Ammon's horn (tissue), 1 donor: ENCODE data around the gene SYNDIG1.

Experiments used
- DNase-seq: peaks from one replicate; pipeline ENCODE4 v3.0.0-alpha.2; 2016; ENCODE audit warnings: low spot score

The SYNDIG1 gene

GRCh38 chr20:24567508-24567907, 98.1 kb downstream of the SYNDIG1 start:
- no peak for DNase-seq

DNA sequence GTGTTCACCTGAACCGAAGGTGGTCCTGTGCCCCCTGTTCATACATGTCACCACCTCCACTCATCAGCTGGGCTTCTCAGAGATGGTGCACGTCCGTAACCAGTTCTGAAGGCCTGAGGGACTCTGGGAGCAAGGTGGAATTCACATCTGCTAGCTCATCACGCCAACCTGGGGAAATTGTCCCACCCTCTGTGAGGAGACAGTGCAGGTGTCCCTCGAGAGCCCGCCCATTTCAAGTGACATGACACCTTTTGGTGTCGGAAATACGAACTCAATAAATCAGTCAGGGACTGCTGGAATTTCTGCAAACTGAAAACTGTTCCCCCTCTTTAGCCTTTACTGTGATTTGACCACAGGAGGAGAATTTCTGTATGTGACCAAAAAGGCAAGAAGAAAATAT, 99.4 kb downstream of the SYNDIG1 start:
- no peak for DNase-seq

DNA sequence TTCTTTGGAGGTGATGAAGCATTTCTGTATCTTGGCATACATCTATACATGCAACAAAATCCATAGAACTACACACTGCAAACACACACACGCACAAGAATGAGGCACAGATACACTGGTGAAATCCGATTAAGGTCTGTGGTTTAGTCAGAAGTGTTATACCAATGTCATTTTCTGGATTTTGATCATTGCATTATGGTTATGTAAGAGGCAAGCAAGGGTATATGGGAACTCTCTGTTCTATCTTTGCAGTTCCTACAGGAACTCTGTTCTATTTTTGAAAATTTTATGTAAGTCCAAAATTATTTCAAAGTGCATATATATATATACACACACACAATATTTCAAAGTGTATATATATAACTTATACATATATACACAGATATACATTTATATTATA, 101.7 kb downstream of the SYNDIG1 start:
- no peak for DNase-seq

DNA sequence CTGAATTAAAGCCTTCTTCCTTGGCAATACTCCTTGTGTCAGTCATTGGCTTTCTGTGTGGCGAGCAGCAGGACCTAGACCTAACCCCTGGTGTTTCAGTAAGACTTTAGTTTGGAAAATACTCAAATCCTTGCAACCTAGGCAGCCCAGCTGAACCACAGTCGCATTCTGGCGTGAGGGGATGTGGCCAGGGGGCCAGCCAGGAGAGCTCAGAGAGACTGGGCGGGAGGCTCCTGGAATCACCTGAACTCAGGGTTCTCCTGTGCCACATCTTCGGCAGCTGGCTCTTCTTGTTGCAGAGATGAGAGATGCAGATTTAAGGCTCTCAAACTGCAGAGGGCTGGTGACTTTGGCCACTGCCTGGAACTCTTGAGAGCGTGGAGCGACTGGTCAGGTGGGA, 102.7 kb downstream of the SYNDIG1 start:
- no peak for DNase-seq

- peak; percentile 55 for DNase-seq
Measured at GRCh38 chr20:24572862-24573261, 103.4 kb downstream of the SYNDIG1 start.

GRCh38 chr20:24573557-24573956, 104.1 kb downstream of the SYNDIG1 start:
- DNase-seq: no peak

DNA sequence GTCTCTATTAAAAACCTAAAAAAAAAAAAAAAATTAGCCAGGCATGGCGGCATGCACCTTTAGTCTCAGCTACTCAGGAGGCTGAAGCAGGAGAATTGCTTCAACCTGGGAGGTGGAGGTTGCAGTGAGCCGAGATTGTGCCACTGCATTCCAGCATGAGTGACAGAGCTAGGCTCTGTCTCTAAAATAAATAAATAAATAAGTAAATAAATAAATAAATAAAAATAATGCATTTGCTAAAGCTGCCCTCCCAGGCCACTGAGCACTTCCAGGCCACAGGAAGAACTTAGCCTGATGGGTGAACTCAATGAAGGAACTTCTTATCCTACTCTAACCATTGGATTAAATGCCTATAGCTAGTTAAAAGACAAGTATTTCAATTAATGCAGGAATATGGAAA, 104.9 kb downstream of the SYNDIG1 start:
- DNase-seq: no peak

DNA sequence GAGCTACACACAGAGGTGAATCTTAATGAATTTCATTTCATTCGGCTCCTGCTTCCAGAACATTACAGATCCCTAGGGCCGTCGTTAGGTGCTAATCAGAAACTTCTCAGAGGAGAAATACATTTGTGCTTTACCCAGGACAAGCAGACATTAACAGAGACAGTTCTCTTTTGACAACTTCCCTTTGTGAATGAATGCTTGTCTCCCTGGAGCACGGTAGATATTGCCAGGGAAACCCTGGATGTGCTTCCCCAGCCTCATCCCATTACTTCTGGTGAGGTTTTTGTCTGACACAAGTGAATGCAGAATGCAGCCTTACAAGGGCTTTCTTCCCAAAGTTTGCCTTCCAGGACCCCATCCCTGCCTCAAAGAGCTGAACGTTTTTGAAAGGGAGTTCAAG, 105.4 kb downstream of the SYNDIG1 start:
- DNase-seq: no peak

- DNase-seq: no peak
Measured at GRCh38 chr20:24575811-24576210, 106.4 kb downstream of the SYNDIG1 start.

DNA sequence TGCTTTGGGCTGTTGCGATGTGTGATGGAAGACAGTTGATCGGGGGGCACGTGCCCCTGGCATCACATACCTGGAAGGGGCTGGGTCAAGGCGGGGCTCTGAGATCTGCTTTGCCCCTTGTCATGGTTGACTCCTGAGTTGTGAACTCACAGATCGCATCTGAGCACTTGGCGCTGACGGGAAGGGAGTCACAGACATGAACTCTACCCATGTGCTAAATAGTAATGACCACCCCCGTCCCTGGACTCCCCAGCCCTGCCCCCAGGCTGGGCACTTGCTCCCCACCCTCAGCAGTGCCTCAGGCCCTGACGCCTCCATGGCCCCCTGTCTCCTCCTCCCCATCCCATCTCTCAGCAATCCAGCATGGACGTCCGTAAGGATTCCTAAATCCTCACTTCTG, 107.0 kb downstream of the SYNDIG1 start:
- DNase-seq: no peak

DNA sequence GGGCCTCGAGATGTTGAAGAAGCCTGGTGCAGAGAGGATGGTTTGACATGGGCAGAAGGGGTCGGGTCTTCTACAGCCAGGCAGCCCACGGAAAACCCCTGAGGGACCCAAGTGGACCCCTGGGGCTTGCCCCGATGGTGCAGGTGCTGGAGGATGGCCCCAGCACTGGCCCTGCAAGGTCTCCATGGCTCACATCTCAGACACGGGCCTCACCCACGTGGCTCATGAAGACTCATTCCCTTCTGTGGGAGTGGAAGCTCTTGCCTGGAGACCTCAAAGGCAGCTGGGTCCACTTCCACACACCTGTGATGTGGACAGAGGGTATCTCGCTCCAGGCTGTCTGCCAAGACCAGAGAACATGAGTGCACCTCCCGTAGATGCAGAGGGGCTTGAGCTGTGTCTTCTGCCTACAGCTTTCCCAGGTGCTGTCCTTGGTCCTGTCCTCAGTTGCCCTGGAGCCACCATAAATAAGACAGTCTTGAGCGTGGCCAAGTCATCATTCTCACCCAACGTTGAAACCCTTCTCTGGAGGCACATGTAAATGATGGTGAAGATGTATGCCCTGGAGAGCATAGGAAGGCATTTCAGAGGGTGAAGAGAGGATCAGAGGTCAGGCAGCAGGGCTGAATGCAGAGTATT, 108.0 kb downstream of the SYNDIG1 start:
- no peak for DNase-seq

GRCh38 chr20:24578567-24579415, 109.4 kb downstream of the SYNDIG1 start:
- DNase-seq: no peak

DNA sequence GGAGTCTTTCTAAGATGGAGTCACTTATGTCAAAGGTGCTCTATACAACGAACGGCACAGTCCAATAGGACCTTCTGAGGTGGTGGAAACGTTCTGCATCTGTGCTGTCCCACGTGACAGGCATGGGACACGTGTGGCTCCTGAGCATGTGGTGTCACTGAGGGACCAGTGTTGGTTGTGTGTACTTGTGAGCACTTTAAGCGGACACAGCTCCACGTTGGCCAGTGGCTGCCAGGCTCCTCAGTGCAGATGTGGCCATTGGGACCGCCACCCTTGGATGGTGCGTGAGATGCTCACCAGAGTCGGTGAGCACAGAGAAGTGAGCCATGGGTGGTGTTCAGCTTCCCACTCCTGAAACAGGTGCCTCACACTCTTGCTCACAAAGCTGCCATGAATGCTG, 110.0 kb downstream of the SYNDIG1 start:
- DNase-seq: no peak

DNA sequence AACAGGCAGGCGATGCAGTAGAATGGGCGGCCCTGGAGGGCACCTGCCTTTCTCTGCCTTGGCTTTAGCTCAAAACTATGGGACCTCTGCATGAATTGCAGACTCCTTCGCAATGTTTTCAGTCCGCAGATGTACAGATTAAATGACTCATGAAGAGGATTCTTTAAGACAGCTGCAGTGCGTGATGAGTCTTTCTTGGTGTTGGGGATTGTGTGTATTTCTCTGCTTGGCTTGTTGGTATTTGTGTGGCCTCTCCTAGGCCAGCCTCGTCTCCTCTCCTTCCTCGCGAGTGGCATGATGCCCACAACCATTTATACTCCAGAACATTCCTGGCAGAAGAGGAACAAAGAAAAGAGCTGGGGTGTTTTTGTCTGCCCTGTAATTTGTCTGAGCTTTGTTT, 110.6 kb downstream of the SYNDIG1 start:
- no peak for DNase-seq

DNA sequence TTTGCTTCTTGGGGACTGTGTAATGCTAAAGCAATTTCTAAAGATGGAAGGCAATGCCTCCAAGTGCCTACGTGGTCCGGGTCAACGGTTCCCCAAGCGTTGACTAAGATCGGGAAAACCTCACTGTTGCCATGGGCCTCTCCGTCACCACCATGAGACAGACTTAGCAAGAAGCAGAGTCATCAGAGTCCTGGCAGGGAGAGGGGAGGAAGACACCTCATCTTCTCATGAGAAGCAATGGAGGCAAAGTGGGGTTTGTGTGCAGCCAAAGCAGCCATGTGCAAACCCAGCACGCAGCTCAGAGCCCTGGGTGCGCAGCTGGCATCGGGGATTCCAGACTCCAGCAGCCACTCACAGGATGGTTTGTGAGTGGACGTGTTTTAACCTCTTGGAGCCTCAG, 111.4 kb downstream of the SYNDIG1 start:
- DNase-seq: no peak

DNA sequence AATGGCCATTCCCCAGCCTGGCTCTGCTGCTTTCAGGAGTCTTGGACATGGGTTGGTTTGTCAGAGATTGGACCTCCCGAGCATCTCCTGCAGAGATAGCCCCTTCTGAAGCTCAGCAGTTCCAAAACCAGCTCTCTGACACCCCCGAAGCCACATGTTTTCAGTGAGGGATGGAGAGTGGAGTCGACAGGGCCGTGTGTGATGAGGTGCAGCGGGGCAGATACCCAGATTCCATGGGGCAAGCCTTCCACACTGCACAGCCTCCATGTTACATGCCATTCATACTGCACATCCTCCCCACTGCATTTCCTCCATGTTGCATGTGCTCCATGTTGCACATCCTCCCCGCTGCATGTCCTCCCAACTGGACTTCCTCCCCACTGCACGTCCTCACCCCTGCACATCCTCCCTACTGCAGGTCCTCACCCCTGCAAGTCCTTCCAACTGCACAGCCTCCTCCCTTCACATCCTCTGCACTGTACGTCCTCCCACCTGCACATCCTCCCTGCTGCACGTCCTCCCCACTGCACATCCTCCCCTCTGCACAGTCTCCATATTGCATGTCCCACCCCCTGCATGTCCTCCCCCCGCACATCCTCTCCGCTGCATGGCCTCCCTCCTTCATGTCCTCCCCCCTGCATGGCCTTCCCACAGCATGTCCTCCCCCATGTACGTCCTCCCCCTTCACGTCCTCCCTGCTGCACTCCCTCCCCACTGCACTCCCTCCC, 112.2 kb downstream of the SYNDIG1 start:
- no peak for DNase-seq

- DNase-seq: no peak
Measured at GRCh38 chr20:24582373-24583168, 113.1 kb downstream of the SYNDIG1 start.

GRCh38 chr20:24583169-24583792, 113.9 kb downstream of the SYNDIG1 start:
- no peak for DNase-seq

DNA sequence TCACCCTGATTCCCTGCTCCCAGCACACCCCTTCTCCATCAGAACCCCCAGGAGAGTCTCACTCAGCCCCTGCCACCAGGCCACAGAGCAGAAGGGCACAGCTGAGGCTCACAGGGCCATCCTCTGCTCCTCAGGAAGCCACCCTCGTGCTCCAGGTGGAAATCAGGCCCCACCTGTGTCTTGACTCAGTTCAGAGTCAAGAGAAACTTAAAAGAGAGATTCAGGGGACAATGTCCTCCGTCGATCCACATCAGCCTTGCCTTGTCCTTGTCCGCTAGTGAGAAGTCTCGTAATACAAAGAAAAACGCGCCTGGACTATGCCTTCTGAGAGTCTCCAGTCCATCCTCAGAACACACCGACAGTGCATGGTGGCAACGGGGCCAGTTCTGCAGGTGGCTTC, 114.6 kb downstream of the SYNDIG1 start:
- no peak for DNase-seq

DNA sequence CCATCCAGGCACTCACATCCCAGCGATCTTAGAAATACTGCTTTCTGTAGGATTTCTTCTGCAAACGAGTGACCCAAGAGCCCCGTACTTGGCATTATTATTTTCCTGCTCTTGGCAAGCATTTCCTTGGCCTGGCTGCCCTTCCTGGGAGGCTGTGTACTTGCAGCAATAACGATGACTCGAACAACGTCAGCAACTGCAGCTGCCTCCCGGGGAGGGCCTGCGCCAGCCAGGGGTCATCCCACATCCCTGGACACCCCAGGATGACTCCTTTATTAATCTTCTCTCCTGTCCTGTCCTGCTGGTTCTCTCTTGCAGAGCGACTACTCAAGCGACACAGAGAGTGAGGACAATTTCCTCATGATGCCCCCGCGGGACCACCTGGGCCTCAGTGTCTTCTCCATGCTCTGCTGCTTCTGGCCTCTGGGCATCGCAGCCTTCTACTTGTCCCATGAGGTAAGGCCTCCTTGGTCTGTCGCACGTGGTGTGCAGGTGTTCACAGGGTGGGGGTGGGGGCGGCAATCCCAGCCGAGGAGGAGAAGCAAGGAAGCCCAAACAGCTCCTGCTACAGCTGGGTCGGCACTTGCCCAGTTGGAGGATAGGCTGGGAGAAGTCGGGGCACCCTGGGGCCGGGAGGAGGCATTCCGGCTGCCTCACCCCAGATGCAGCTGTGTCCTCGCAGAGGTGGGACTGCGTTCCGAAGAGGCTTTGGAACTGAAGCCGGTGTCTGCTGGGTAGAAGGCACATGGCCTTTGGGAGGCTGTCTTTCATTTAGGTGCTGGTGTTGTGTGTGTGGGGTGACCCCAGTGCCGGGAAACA, 115.3 kb downstream of the SYNDIG1 start:
- peak; percentile 39 for DNase-seq
